AG09309 (cell line): ENCODE measurements around the gene FOSB.

Experiments used
- DNase-seq: peaks from one replicate; pipeline ENCODE4 v3.0.0-alpha.2; 2010; ENCODE audit warnings: low read depth
- H3K4me3 ChIP-seq: 2 replicates; pipeline ENCODE4 v1.5.1; 2011; ENCODE audit warnings: mild to moderate bottlenecking, low read depth, low read length, moderate library complexity; ENCODE audit not compliant: control insufficient read depth
- CTCF ChIP-seq: IDR thresholded peaks from 2 replicates; pipeline ENCODE4 v1.5.1; 2011; ENCODE audit warnings: mild to moderate bottlenecking, low read depth, low read length, inconsistent platforms; ENCODE audit not compliant: insufficient read depth, control insufficient read depth; ENCODE audit errors: missing control alignments

Gene FOSB

GRCh38 chr19:45517238-45517637 lies 49.4 kb downstream of the FOSB start:
- no peak overlapping the region for H3K4me3 ChIP-seq
- no peak for DNase-seq
- TF ChIP-seq CTCF, result no peak

GRCh38 chr19:45517641-45518468 lies 50.1 kb downstream of the FOSB start:
- H3K4me3 ChIP-seq, result no peak overlapping the region
- TF ChIP-seq CTCF, result no peak
- DNase-seq, result no peak

- TF ChIP-seq CTCF, result no peak
- DNase-seq, result no peak
- H3K4me3 ChIP-seq, result no peak overlapping the region
Measured at GRCh38 chr19:45518469-45518826, 50.7 kb downstream of the FOSB start.

GRCh38 chr19:45522010-45522941 lies 54.5 kb downstream of the FOSB start:
- TF ChIP-seq CTCF, result no peak
- no peak for DNase-seq
- no peak overlapping the region for H3K4me3 ChIP-seq

- H3K4me3 ChIP-seq, result no peak overlapping the region
- peak; percentile 86 for TF ChIP-seq CTCF
- DNase-seq, result no peak
Measured at GRCh38 chr19:45523642-45524256, 56.0 kb downstream of the FOSB start.

- no peak overlapping the region for H3K4me3 ChIP-seq
- TF ChIP-seq CTCF, result no peak
- DNase-seq, result no peak
Measured at GRCh38 chr19:45524575-45525129, 56.9 kb downstream of the FOSB start.
